ENCODE results near the gene MED9.
A peak's percentile ranks its signal among the peaks of the same experiment; 100 is the strongest.

Gene MED9

GRCh38 chr17:17527956-17528500, 51.2 kb downstream of the MED9 start:
- WGBS (ENCODE audit: extremely low coverage, insufficient coverage, insufficient read length), result no CpG with 5 or more reads among the region's 17 CpGs

GRCh38 chr17:17528696-17529652, 52.2 kb downstream of the MED9 start:
- Histone ChIP-seq H3K27me3 (ENCODE audit: insufficient read depth, low read length) (no peaks in the 10 kb centered on the region), H2AK5ac (ENCODE audit: low read length) (no peak overlapping the region), H4K91ac (ENCODE audit: low read depth, low read length) (no peak overlapping the region), H3K36me3 (ENCODE audit: control insufficient read depth in 1 of 2, insufficient read depth in 2 of 2, low read length in 2 of 2) (no peaks in the 10 kb centered on the region), H3K14ac (ENCODE audit: low read length) (no peak overlapping the region), H3K27ac (ENCODE audit: low read depth, low read length) (no peak overlapping the region), H4K12ac (ENCODE audit: low read depth, low read length) (no peak overlapping the region), H3K4me2 (ENCODE audit: low read length) (no peak overlapping the region), H2BK120ac (ENCODE audit: insufficient read depth, low read length, poor library complexity) (no peak overlapping the region), H3K79me2 (ENCODE audit: control insufficient read depth, insufficient read depth, low read length, poor library complexity) (no peaks in the 10 kb centered on the region), H3K4me3 (ENCODE audit: low read depth, low read length) (peak overlapping the region; percentile 26), H2AFZ (ENCODE audit: insufficient read depth, low read length, poor library complexity) (no peak overlapping the region), H3K9me3 (ENCODE audit: insufficient read depth, low read depth, low read length) (no peaks in the 10 kb centered on the region), H3K79me1 (ENCODE audit: low read length) (no peaks in the 10 kb centered on the region), H4K8ac (ENCODE audit: low read depth, low read length) (no peak overlapping the region), H2BK5ac (ENCODE audit: low read depth, low read length, poor library complexity) (no peak overlapping the region), H2BK12ac (ENCODE audit: low read length) (no peak overlapping the region), H3K4me1 (ENCODE audit: control insufficient read depth in 1 of 2, insufficient read depth in 2 of 2, low read length in 2 of 2) (no peaks in the 10 kb centered on the region), H3K18ac (ENCODE audit: low read length) (no peak overlapping the region), H3K4ac (ENCODE audit: low read depth, low read length) (no peak overlapping the region), H3K23ac (ENCODE audit: low read length) (no peak overlapping the region), H3K9ac (ENCODE audit: low read length) (no peak overlapping the region)
- no CpG with 5 or more reads among the region's 22 CpGs for WGBS (ENCODE audit: extremely low coverage, insufficient coverage, insufficient read length)
- no peak for DNase-seq

More at GRCh38 chr17:17527956-17528500, 51.2 kb downstream of the MED9 start:
- no peak overlapping the region for H3K27ac ChIP-seq (ENCODE audit: low read depth, low read length)
- no peak overlapping the region for H2BK5ac ChIP-seq (ENCODE audit: low read depth, low read length, poor library complexity)
- DNase-seq, result no peak
- H2BK120ac ChIP-seq (ENCODE audit: insufficient read depth, low read length, poor library complexity), result no peak overlapping the region
- H3K4me3 ChIP-seq (ENCODE audit: low read depth, low read length), result no peak overlapping the region
- no peak overlapping the region for H3K4ac ChIP-seq (ENCODE audit: low read depth, low read length)
- no peak overlapping the region for H4K91ac ChIP-seq (ENCODE audit: low read depth, low read length)
- H3K9me3 ChIP-seq (ENCODE audit: insufficient read depth, low read depth, low read length), result no peaks in the 10 kb centered on the region
- no peaks in the 10 kb centered on the region for H3K79me1 ChIP-seq (ENCODE audit: low read length)
- no peaks in the 10 kb centered on the region for H3K79me2 ChIP-seq (ENCODE audit: control insufficient read depth, insufficient read depth, low read length, poor library complexity)
- no peak overlapping the region for H4K8ac ChIP-seq (ENCODE audit: low read depth, low read length)
- H2AFZ ChIP-seq (ENCODE audit: insufficient read depth, low read length, poor library complexity), result no peak overlapping the region
- H2BK12ac ChIP-seq (ENCODE audit: low read length), result no peak overlapping the region
- H3K9ac ChIP-seq (ENCODE audit: low read length), result no peak overlapping the region
- no peak overlapping the region for H3K4me2 ChIP-seq (ENCODE audit: low read length)
- no peak overlapping the region for H3K18ac ChIP-seq (ENCODE audit: low read length)
- H3K4me1 ChIP-seq (ENCODE audit: control insufficient read depth in 1 of 2, insufficient read depth in 2 of 2, low read length in 2 of 2), result no peaks in the 10 kb centered on the region
- H3K36me3 ChIP-seq (ENCODE audit: control insufficient read depth in 1 of 2, insufficient read depth in 2 of 2, low read length in 2 of 2), result no peaks in the 10 kb centered on the region
- H2AK5ac ChIP-seq (ENCODE audit: low read length), result no peak overlapping the region
- H4K12ac ChIP-seq (ENCODE audit: low read depth, low read length), result no peak overlapping the region
- no peak overlapping the region for H3K23ac ChIP-seq (ENCODE audit: low read length)
- H3K27me3 ChIP-seq (ENCODE audit: insufficient read depth, low read length), result no peaks in the 10 kb centered on the region
- no peak overlapping the region for H3K14ac ChIP-seq (ENCODE audit: low read length)

- Histone ChIP-seq H3K79me2 (ENCODE audit: control insufficient read depth, insufficient read depth, low read length, poor library complexity) (no peaks in the 10 kb centered on the region), H2BK5ac (ENCODE audit: low read depth, low read length, poor library complexity) (no peak overlapping the region), H3K4me1 (ENCODE audit: control insufficient read depth in 1 of 2, insufficient read depth in 2 of 2, low read length in 2 of 2) (no peaks in the 10 kb centered on the region), H3K23ac (ENCODE audit: low read length) (no peak overlapping the region), H2AFZ (ENCODE audit: insufficient read depth, low read length, poor library complexity) (no peak overlapping the region), H3K36me3 (ENCODE audit: control insufficient read depth in 1 of 2, insufficient read depth in 2 of 2, low read length in 2 of 2) (no peaks in the 10 kb centered on the region), H3K79me1 (ENCODE audit: low read length) (no peaks in the 10 kb centered on the region), H3K9ac (ENCODE audit: low read length) (no peak overlapping the region), H2BK12ac (ENCODE audit: low read length) (no peak overlapping the region), H3K9me3 (ENCODE audit: insufficient read depth, low read depth, low read length) (no peaks in the 10 kb centered on the region), H2AK5ac (ENCODE audit: low read length) (no peak overlapping the region), H3K18ac (ENCODE audit: low read length) (no peak overlapping the region), H3K27ac (ENCODE audit: low read depth, low read length) (no peak overlapping the region), H4K8ac (ENCODE audit: low read depth, low read length) (no peak overlapping the region), H3K27me3 (ENCODE audit: insufficient read depth, low read length) (no peaks in the 10 kb centered on the region), H3K4me2 (ENCODE audit: low read length) (no peak overlapping the region), H3K4me3 (ENCODE audit: low read depth, low read length) (no peak overlapping the region), H2BK120ac (ENCODE audit: insufficient read depth, low read length, poor library complexity) (no peak overlapping the region), H3K4ac (ENCODE audit: low read depth, low read length) (no peak overlapping the region), H4K91ac (ENCODE audit: low read depth, low read length) (no peak overlapping the region), H3K14ac (ENCODE audit: low read length) (no peak overlapping the region), H4K12ac (ENCODE audit: low read depth, low read length) (no peak overlapping the region)
- WGBS (ENCODE audit: extremely low coverage, insufficient coverage, insufficient read length), result no CpG with 5 or more reads among the region's 4 CpGs
- DNase-seq, result no peak
Observed at GRCh38 chr17:17531156-17531555, 54.4 kb downstream of the MED9 start.

GRCh38 chr17:17532991-17533390, 56.2 kb downstream of the MED9 start:
- DNase-seq, result no peak
- H3K9ac ChIP-seq (ENCODE audit: low read length), result no peak overlapping the region
- WGBS (ENCODE audit: extremely low coverage, insufficient coverage, insufficient read length), result no CpG with 5 or more reads among the region's 1 CpG
- no peak overlapping the region for H2BK5ac ChIP-seq (ENCODE audit: low read depth, low read length, poor library complexity)
- H3K23ac ChIP-seq (ENCODE audit: low read length), result no peak overlapping the region
- no peak overlapping the region for H3K27ac ChIP-seq (ENCODE audit: low read depth, low read length)
- no peak overlapping the region for H4K12ac ChIP-seq (ENCODE audit: low read depth, low read length)
- no peak overlapping the region for H2BK12ac ChIP-seq (ENCODE audit: low read length)
- no peak overlapping the region for H3K4me3 ChIP-seq (ENCODE audit: low read depth, low read length)
- no peaks in the 10 kb centered on the region for H3K27me3 ChIP-seq (ENCODE audit: insufficient read depth, low read length)
- no peak overlapping the region for H2AK5ac ChIP-seq (ENCODE audit: low read length)
- no peak overlapping the region for H3K4me2 ChIP-seq (ENCODE audit: low read length)
- no peak overlapping the region for H3K18ac ChIP-seq (ENCODE audit: low read length)
- H4K8ac ChIP-seq (ENCODE audit: low read depth, low read length), result no peak overlapping the region
- H4K91ac ChIP-seq (ENCODE audit: low read depth, low read length), result no peak overlapping the region
- H3K14ac ChIP-seq (ENCODE audit: low read length), result no peak overlapping the region
- H3K79me1 ChIP-seq (ENCODE audit: low read length), result no peaks in the 10 kb centered on the region
- H3K4me1 ChIP-seq (ENCODE audit: control insufficient read depth in 1 of 2, insufficient read depth in 2 of 2, low read length in 2 of 2), result no peaks in the 10 kb centered on the region
- no peak overlapping the region for H3K4ac ChIP-seq (ENCODE audit: low read depth, low read length)
- no peaks in the 10 kb centered on the region for H3K9me3 ChIP-seq (ENCODE audit: insufficient read depth, low read depth, low read length)
- H3K79me2 ChIP-seq (ENCODE audit: control insufficient read depth, insufficient read depth, low read length, poor library complexity), result no peaks in the 10 kb centered on the region
- no peak overlapping the region for H2AFZ ChIP-seq (ENCODE audit: insufficient read depth, low read length, poor library complexity)
- no peak overlapping the region for H2BK120ac ChIP-seq (ENCODE audit: insufficient read depth, low read length, poor library complexity)
- H3K36me3 ChIP-seq (ENCODE audit: control insufficient read depth in 1 of 2, insufficient read depth in 2 of 2, low read length in 2 of 2), result no peaks in the 10 kb centered on the region

All from trophoblast cell (in vitro differentiated cells and primary cell).